KMS-11 (cell line): ENCODE data around the gene CD79A.

Experiments
- H2AFZ ChIP-seq: fragments of 200-600 bp; sonication (generic); 2 replicates; pipeline ENCODE4 v1.6.1; 2016; ENCODE audit warnings: antibody characterized with exemption, mixed run types, low read depth
- H3K27ac ChIP-seq: fragments of 200-600 bp; sonication (generic); 2 replicates; pipeline ENCODE4 v1.6.1; 2016; ENCODE audit warnings: mild to moderate bottlenecking, mixed run types
- H3K27me3 ChIP-seq: fragments of 200-600 bp; sonication (generic); 2 replicates; pipeline ENCODE4 v1.6.1; 2017; ENCODE audit warnings: mild to moderate bottlenecking, low read depth, mixed run types, moderate library complexity; ENCODE audit not compliant: insufficient read depth
- H3K36me3 ChIP-seq: fragments of 200-600 bp; sonication (generic); 2 replicates; pipeline ENCODE4 v1.6.1; 2017; ENCODE audit warnings: mild to moderate bottlenecking, mixed run types; ENCODE audit not compliant: insufficient read depth
- H3K4me1 ChIP-seq: fragments of 200-600 bp; sonication (generic); 2 replicates; pipeline ENCODE4 v1.6.1; 2016; ENCODE audit warnings: mild to moderate bottlenecking, low read depth, mixed run types; ENCODE audit not compliant: poor library complexity, severe bottlenecking
- H3K4me2 ChIP-seq: fragments of 200-600 bp; sonication (generic); 2 replicates; pipeline ENCODE4 v1.7.0; 2016; ENCODE audit warnings: mild to moderate bottlenecking, mixed run types
- H3K4me3 ChIP-seq: fragments of 200-600 bp; sonication (generic); IDR thresholded peaks from 2 replicates; pipeline ENCODE4 v1.6.1; 2017; ENCODE audit warnings: low read depth, low read length, mixed read lengths; ENCODE audit not compliant: insufficient read depth
- H3K79me2 ChIP-seq: fragments of 200-600 bp; sonication (generic); 2 replicates; pipeline ENCODE4 v1.6.1; 2016; ENCODE audit warnings: low read depth, mixed run types; ENCODE audit not compliant: insufficient read depth
- H3K9ac ChIP-seq: fragments of 200-600 bp; sonication (generic); 2 replicates; pipeline ENCODE4 v1.6.1; 2016; ENCODE audit warnings: mild to moderate bottlenecking, mixed run types
- H4K20me1 ChIP-seq: fragments of 200-600 bp; sonication (generic); 2 replicates; pipeline ENCODE4 v1.6.1; 2016; ENCODE audit warnings: mild to moderate bottlenecking, mixed run types; ENCODE audit not compliant: insufficient read depth
- TF ChIP-seq, protein P1 (sequence below): fragments of 200-600 bp; sonication (generic); conservative IDR thresholded peaks from 2 replicates; pipeline ENCODE4 v1.6.1; 2017; ENCODE audit warnings: low read depth, mild to moderate bottlenecking, antibody characterized with exemption, low read length, moderate library complexity, mixed read lengths

The CD79A gene

DNA sequence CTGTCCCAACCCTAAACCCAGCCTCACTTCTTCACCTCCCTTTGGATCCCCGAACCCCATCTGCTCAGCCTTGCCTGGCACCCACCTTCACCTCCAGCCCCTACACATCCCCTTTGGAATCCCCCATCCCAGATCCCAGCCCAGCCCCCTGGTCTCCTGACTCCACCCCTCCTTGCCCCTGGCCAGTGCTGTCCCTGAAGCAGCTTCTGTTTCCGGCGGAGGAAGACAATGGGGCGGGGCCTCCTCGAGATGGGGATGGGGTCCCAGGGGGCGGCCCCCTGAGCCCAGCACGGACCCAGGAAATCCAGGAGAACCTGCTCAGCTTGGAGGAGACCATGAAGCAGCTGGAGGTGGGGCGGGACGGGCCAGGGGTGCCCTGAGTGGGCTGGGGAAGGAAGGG, 29.2 kb downstream of the CD79A start:
- H3K4me1 ChIP-seq, result no peaks in the 10 kb centered on the region
- TF ChIP-seq, protein P1, sequence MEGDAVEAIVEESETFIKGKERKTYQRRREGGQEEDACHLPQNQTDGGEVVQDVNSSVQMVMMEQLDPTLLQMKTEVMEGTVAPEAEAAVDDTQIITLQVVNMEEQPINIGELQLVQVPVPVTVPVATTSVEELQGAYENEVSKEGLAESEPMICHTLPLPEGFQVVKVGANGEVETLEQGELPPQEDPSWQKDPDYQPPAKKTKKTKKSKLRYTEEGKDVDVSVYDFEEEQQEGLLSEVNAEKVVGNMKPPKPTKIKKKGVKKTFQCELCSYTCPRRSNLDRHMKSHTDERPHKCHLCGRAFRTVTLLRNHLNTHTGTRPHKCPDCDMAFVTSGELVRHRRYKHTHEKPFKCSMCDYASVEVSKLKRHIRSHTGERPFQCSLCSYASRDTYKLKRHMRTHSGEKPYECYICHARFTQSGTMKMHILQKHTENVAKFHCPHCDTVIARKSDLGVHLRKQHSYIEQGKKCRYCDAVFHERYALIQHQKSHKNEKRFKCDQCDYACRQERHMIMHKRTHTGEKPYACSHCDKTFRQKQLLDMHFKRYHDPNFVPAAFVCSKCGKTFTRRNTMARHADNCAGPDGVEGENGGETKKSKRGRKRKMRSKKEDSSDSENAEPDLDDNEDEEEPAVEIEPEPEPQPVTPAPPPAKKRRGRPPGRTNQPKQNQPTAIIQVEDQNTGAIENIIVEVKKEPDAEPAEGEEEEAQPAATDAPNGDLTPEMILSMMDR, result no peak
- H2AFZ ChIP-seq, result no peak overlapping the region
- no peaks in the 10 kb centered on the region for H3K79me2 ChIP-seq
- no peak overlapping the region for H3K4me2 ChIP-seq
- no peak overlapping the region for H3K4me3 ChIP-seq
- no peaks in the 10 kb centered on the region; the same call in 1 of the 2 replicates for H3K36me3 ChIP-seq
- no peaks in the 10 kb centered on the region for H4K20me1 ChIP-seq
- no peak overlapping the region for H3K27ac ChIP-seq
- H3K9ac ChIP-seq, result no peak overlapping the region
- H3K27me3 ChIP-seq, result peaks cover 5% of the 10 kb centered on the region

DNA sequence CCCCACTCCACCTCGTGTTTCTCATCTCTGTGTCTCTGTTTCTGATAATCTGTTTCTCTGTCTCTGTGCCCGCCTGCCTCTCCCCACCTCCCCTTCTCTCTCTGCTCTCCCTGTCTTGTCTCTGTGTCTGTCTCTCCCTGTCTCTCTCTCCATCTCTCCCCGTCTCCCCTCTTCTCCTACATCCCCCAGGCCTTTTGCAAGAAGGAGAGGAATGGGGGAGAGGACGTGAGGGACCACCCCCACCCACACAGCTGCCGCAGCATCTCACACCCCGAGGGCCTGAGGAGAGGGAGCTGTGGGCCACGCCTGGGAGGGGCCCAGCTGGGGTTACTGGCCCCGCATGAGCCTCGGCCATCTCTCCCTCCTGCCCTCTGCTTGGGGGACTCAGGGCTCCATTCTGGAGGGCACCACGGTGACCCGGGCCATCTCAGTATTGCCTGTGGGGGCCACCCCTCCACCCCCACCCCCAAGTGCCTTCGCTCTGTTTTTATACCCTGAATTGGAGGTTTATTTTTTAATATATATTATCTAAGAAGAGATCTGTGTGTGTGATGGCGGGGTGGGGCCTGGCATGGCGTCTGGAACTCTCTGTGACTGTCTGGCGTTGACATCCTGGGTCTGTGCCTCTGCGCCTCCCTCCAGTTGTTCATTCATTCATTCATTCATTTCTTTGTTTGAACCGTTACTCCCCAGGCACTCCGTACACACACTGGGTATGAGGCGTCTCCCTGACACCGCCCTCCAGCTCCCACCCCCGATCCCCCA, 30.0 kb downstream of the CD79A start:
- Histone ChIP-seq H3K27me3 (peaks cover 14% of the 10 kb centered on the region), H3K4me3 (no peak overlapping the region), H3K4me2 (no peak overlapping the region), H2AFZ (no peak overlapping the region), H3K36me3 (no peaks in the 10 kb centered on the region; the same call in 1 of the 2 replicates), H3K79me2 (no peaks in the 10 kb centered on the region), H3K27ac (no peak overlapping the region), H4K20me1 (no peaks in the 10 kb centered on the region), H3K9ac (no peak overlapping the region), H3K4me1 (no peaks in the 10 kb centered on the region)
- TF ChIP-seq, protein P1, result no peak

DNA sequence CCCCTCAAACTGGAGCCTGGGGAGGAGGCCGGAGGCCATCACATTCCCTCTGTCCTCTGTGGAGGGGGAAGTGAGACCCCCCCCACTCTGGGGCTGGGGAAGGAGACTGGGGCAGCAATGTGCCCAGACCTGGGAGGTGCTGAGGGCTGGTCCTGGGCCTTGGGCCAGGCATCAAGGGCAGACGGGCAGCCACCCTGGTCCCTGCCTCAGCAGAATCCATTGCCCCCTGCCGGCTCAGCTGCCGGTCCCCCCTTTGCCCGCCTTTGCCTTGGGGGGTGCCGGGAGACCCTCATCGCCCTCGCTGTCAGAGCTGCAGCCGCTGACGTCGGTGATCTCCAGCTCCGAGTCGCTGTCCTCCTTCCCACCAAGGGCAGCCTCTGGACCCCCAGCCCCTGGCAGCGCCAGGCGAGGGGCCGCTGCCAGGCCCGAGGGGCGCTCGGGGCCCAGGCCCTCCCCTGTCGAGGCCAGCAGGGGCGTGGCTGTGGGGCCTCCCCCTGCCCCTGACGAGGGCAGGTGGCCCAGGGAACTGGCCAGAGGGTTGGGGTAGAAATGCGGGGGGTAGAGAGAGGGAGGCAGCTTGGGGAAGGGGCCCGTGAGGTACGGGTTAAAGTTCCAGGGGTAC, 31.0 kb downstream of the CD79A start:
- no peak overlapping the region for H3K9ac ChIP-seq
- H3K79me2 ChIP-seq, result no peaks in the 10 kb centered on the region
- no peaks in the 10 kb centered on the region for H3K4me1 ChIP-seq
- no peak overlapping the region for H3K27ac ChIP-seq
- H2AFZ ChIP-seq, result no peak overlapping the region
- TF ChIP-seq, protein P1, result no peak
- peaks cover 19% of the 10 kb centered on the region for H3K27me3 ChIP-seq
- no peaks in the 10 kb centered on the region for H4K20me1 ChIP-seq
- no peak overlapping the region for H3K4me3 ChIP-seq
- H3K36me3 ChIP-seq, result no peaks in the 10 kb centered on the region; the same call in 1 of the 2 replicates
- no peak overlapping the region for H3K4me2 ChIP-seq

DNA sequence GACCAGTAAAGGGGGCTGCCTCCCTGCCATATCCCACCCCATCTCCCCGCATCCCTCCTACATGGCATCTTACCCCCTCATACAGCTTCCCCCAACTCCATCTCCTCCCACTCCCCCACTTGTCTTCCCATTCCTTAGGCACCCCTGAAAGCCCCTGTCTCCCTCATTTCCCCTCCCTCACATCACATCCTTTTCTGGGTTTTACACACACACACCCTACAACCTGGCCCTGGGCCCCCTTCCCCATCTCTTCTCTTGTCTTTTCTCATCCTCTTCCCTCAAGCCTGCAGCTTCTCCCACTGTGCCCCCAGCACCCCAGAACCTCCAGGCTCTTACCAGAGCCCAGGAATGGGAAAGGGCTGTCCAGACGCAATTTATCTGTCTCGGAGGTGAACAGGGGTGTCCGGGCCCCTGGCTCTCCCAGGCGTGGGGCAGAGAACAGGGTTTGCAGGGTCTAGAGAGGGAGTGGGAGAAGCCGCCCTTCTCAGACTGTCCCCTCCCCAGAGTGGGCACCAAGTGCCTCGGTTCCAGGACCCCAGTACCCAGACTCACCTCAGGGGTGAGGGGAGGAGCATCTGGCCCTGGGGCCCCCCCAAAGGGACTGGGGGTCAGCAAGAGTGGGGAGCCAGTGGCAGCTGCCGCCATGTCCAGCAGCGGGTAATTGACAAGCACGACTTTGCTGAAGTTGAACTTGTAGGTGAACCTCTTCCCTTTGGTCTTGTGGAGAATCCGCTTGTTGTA, 31.8 kb downstream of the CD79A start:
- no peak overlapping the region for H3K4me2 ChIP-seq
- H3K27me3 ChIP-seq, result peaks cover 26% of the 10 kb centered on the region

More for the DNA sequence above, 31.8 kb downstream of the CD79A start:
- Histone ChIP-seq H2AFZ (no peak overlapping the region), H3K27ac (no peak overlapping the region), H3K9ac (no peak overlapping the region), H3K79me2 (no peaks in the 10 kb centered on the region), H3K4me1 (no peaks in the 10 kb centered on the region), H3K4me3 (no peak overlapping the region), H4K20me1 (no peaks in the 10 kb centered on the region), H3K36me3 (no peaks in the 10 kb centered on the region)
- TF ChIP-seq, protein P1, result no peak
